ENCODE data around the gene RNF26.

The RNF26 gene

GRCh38 chr11:119356349-119357031 lies 22.2 kb downstream of the RNF26 start:
- peak; percentile 82 for DNase-seq

DNA sequence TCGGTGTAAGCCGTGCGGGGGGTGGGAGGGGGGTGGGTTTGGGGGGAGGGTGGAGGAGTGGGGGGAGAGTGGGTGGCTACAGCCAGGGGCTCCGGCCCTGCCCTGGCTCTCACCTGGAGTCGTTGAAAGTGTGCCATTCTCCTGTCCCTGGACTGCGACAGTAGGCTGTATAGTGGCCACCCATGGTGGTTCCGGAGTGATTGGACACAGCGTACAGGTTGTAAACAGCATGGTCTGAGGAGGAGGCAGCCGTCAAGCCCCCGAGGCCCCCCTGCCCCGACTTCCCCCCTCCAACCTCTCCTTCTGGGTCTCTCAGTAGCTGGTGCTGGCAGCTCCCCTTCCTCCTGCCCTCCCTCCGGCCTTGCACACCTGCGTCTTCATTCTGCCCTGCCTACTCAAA lies 22.7 kb downstream of the RNF26 start:
- DNase-seq, result no peak

- no peak for DNase-seq
These were observed 25.3 kb downstream of the RNF26 start for GRCh38 chr11:119359365-119360214.

- peak; percentile 82 for DNase-seq
These were observed 26.9 kb downstream of the RNF26 start for GRCh38 chr11:119361056-119361787.

- no peak for DNase-seq
These were observed 27.8 kb downstream of the RNF26 start for GRCh38 chr11:119361941-119362725.

GRCh38 chr11:119362741-119363080 lies 28.4 kb downstream of the RNF26 start:
- no peak for DNase-seq

- DNase-seq, result no peak
These were observed 28.9 kb downstream of the RNF26 start for GRCh38 chr11:119363081-119363850.

- peak; percentile 63 for DNase-seq
These were observed 29.7 kb downstream of the RNF26 start for GRCh38 chr11:119363851-119364590.

- DNase-seq, result no peak
These were observed 30.8 kb downstream of the RNF26 start for GRCh38 chr11:119365071-119365591.

DNA sequence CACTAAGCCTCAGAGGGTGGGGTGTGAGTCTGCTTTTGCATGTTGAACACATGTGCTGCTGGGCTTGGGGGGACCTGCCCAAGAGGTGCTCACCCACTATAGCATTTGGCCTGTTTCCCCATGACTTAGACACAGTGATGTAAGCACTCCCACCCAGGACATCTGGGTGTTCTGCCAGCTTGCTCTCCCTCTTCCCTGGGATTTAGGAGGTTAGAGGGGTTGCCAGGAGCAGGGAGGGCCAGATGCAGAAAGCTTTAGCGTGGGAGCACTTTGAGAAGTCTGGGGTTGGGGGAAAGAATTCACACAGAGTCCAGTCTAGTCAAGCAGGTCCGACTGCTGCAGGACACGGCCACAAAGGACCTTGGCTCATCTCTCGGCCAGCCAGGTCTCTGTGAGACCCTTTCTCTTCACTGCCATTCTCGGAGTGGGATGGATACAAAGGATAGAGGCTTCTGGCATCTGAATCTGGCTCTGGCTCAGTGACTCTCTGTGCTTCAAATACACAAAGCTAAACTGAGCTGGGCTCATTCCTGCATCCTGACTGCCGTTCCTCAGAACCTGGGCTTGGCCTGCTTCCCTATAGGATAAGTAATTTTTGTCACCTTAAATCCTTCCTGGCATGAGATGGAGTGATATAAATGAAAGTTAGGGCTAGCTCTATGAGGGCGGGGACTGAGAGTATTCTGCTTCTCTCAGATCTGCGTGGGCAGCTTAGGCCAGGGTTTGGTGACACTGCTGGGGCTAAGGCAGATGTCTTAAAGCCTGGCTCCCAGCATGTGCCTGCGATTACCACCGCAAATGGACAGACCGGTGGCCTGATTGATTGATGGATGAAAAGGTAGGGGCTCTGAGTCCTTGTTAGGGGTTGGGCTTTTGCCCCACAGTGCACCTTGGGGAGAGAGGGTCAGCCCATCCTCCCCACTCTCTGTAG lies 32.6 kb downstream of the RNF26 start:
- no peak for DNase-seq

- no peak for DNase-seq
These were observed 33.4 kb downstream of the RNF26 start for GRCh38 chr11:119367661-119368120.

- DNase-seq, result no peak
These were observed 34.1 kb downstream of the RNF26 start for GRCh38 chr11:119368121-119369034.

- no peak for DNase-seq
These were observed 35.0 kb downstream of the RNF26 start for GRCh38 chr11:119369132-119369925.

- no peak for DNase-seq
These were observed 36.2 kb downstream of the RNF26 start for GRCh38 chr11:119370486-119371046.

GRCh38 chr11:119371067-119371601 lies 36.8 kb downstream of the RNF26 start:
- DNase-seq, result no peak

DNA sequence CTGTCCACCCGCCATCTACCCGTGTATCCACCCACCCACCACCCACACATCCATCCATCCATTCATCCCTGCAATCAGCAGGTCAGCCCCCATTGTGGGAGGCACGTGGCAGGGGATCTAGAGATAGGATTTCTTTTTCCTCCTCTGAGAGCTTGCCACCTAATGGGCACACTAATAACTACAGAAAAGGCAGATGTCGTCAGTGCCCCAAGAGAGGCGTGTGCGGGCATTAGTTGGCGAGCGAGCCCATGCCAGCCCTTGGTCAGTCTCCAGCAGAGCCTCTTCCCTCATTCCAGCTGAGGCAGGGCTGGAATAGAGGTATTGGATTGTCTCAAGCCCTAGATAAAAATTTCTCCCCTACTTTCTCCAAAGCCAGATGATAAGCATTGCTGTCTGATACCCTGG lies 37.5 kb downstream of the RNF26 start:
- DNase-seq, result no peak

Measured in activated CD4-positive, alpha-beta T cell treated with anti-CD3 and anti-CD28 coated beads for 48 hours (primary cell).